Mesenchymal stem cell (in vitro differentiated cells and primary cell): ENCODE data around the gene LRRC74B.

Experiments
- DNase-seq: peaks from one replicate; pipeline ENCODE4 v3.0.0-alpha.2; 2013
- H2AFZ ChIP-seq: one replicate; pipeline ENCODE4 v1.6.1; 2013; ENCODE audit warnings: low read depth, mild to moderate bottlenecking, control low read depth, inconsistent platforms, low read length, moderate library complexity
- H2AK5ac ChIP-seq: 2 replicates; pipeline ENCODE4 v1.6.1; 2013; ENCODE audit warnings: low read length, moderate library complexity, mild to moderate bottlenecking, inconsistent platforms; ENCODE audit not compliant: severe bottlenecking
- H2BK120ac ChIP-seq: one replicate; pipeline ENCODE4 v1.6.1; 2013; ENCODE audit warnings: low read depth, mild to moderate bottlenecking, inconsistent platforms, low read length, moderate library complexity
- H2BK12ac ChIP-seq, 2 experiments: one replicate each; pipeline ENCODE4 v1.6.1; 2013; ENCODE audit warnings: inconsistent platforms in 2 of 2, low read length in 2 of 2, mild to moderate bottlenecking in 2 of 2, moderate library complexity in 2 of 2, control low read depth in 1 of 2
- H2BK15ac ChIP-seq: one replicate; pipeline ENCODE4 v1.6.1; 2013; ENCODE audit warnings: mild to moderate bottlenecking, low read depth, inconsistent platforms; ENCODE audit not compliant: poor library complexity, severe bottlenecking
- H2BK5ac ChIP-seq: 2 replicates; pipeline ENCODE4 v1.6.1; 2013; ENCODE audit warnings: low read depth, mild to moderate bottlenecking, low read length, control low read depth, inconsistent platforms; ENCODE audit not compliant: poor library complexity, severe bottlenecking
- H3K14ac ChIP-seq, 2 experiments: one replicate each; pipeline ENCODE4 v1.6.1; 2013; ENCODE audit warnings: inconsistent platforms in 2 of 2, low read length in 2 of 2, control low read depth in 1 of 2, mild to moderate bottlenecking in 1 of 2, moderate library complexity in 1 of 2
- H3K18ac ChIP-seq, 2 experiments: one replicate each; pipeline ENCODE4 v1.6.1; 2013; ENCODE audit warnings: inconsistent platforms in 2 of 2, low read length in 2 of 2, control low read depth in 1 of 2, low read depth in 1 of 2, mild to moderate bottlenecking in 1 of 2
- H3K23ac ChIP-seq, 2 experiments: one replicate each; pipeline ENCODE4 v1.6.1; 2013; ENCODE audit warnings: inconsistent platforms in 2 of 2, low read length in 2 of 2, mild to moderate bottlenecking in 2 of 2, moderate library complexity in 2 of 2, control low read depth in 1 of 2
- H3K27ac ChIP-seq: 2 replicates; pipeline ENCODE4 v1.5.1; 2013; ENCODE audit warnings: mild to moderate bottlenecking, moderate library complexity, low read length, control low read depth, inconsistent platforms; ENCODE audit not compliant: poor library complexity, severe bottlenecking
- H3K27me3 ChIP-seq, 2 experiments: 2 replicates each; pipeline versions ENCODE4 v1.6.1 to v1.7.0; 2013; ENCODE audit warnings: low read length in 2 of 2, mild to moderate bottlenecking in 2 of 2, moderate library complexity in 2 of 2, control low read depth in 1 of 2, inconsistent platforms in 1 of 2; ENCODE audit not compliant: control insufficient read depth in 1 of 2, insufficient read depth in 1 of 2
- H3K36me3 ChIP-seq, 2 experiments: 2 replicates each; pipeline versions ENCODE4 v1.6.1 to v1.7.0; 2013; ENCODE audit warnings: low read length in 2 of 2, control low read depth in 1 of 2, inconsistent platforms in 1 of 2, low read depth in 1 of 2, mild to moderate bottlenecking in 1 of 2; ENCODE audit not compliant: insufficient read depth in 2 of 2, control insufficient read depth in 1 of 2
- H3K4ac ChIP-seq, 2 experiments: one replicate each; pipeline ENCODE4 v1.6.1; 2013; ENCODE audit warnings: inconsistent platforms in 2 of 2, low read length in 2 of 2, mild to moderate bottlenecking in 2 of 2, moderate library complexity in 2 of 2, control low read depth in 1 of 2, low read depth in 1 of 2
- H3K4me1 ChIP-seq: 2 replicates; pipeline ENCODE4 v1.6.1; 2013; ENCODE audit warnings: low read depth, low read length, control low read depth; ENCODE audit not compliant: control insufficient read depth, insufficient read depth
- H3K4me2 ChIP-seq: 2 replicates; pipeline ENCODE4 v1.6.1; 2013; ENCODE audit warnings: low read length, mild to moderate bottlenecking, inconsistent platforms; ENCODE audit not compliant: poor library complexity, severe bottlenecking
- H3K4me3 ChIP-seq, 2 experiments: 2 replicates each; pipeline versions ENCODE4 v1.5.1 to v1.7.0; 2013; ENCODE audit warnings: low read length in 2 of 2, mild to moderate bottlenecking in 2 of 2, control low read depth in 1 of 2, low read depth in 1 of 2; ENCODE audit not compliant: insufficient read depth in 1 of 2
- H3K79me1 ChIP-seq: replicated peaks from 2 replicates; pipeline ENCODE4 v1.6.1; 2013; ENCODE audit warnings: mild to moderate bottlenecking, control low read depth, low read length, inconsistent platforms; ENCODE audit not compliant: poor library complexity, severe bottlenecking
- H3K9ac ChIP-seq: 2 replicates; pipeline ENCODE4 v1.7.0; 2013; ENCODE audit warnings: mild to moderate bottlenecking, low read length, moderate library complexity
- H3K9me3 ChIP-seq: 2 replicates; pipeline ENCODE4 v1.7.0; 2013; ENCODE audit warnings: mild to moderate bottlenecking, low read length; ENCODE audit not compliant: control insufficient read depth
- H4K8ac ChIP-seq: one replicate; pipeline ENCODE4 v1.6.1; 2013; ENCODE audit warnings: inconsistent platforms, mild to moderate bottlenecking, low read length, moderate library complexity
- H4K91ac ChIP-seq: one replicate; pipeline ENCODE4 v1.6.1; 2013; ENCODE audit warnings: mild to moderate bottlenecking, low read length, inconsistent platforms
- WGBS: methylation state at CpG from one replicate; pipeline ENCODE4 v1.1.7; 2013; ENCODE audit warnings: mixed read lengths; 5-methylcytosine and 5-hydroxymethylcytosine counted together

Gene LRRC74B

GRCh38 chr22:20997536-20998257 lies 48.0 kb upstream of the LRRC74B start:
- no peak overlapping the region for H4K91ac ChIP-seq
- no peaks in the 10 kb centered on the region for H3K27me3 ChIP-seq
- H3K4ac ChIP-seq = no peak overlapping the region
- H2BK120ac ChIP-seq = no peak overlapping the region
- H3K9me3 ChIP-seq = no peaks in the 10 kb centered on the region
- no peak overlapping the region for H3K14ac ChIP-seq
- no peak for DNase-seq
- no peak overlapping the region for H3K4me2 ChIP-seq
- no peak overlapping the region for H2BK15ac ChIP-seq
- no peak overlapping the region for H2AK5ac ChIP-seq
- no peak overlapping the region for H3K23ac ChIP-seq
- no peak overlapping the region for H3K9ac ChIP-seq
- no peak overlapping the region for H3K18ac ChIP-seq
- no peak overlapping the region for H3K27ac ChIP-seq
- no peak overlapping the region for H2BK5ac ChIP-seq
- 92% methylated on average over 12 of the region's 13 CpGs for WGBS
- no peak overlapping the region for H2AFZ ChIP-seq
- no peak overlapping the region for H3K4me3 ChIP-seq
- peaks cover 25% of the 10 kb centered on the region for H3K4me1 ChIP-seq
- no peak overlapping the region for H4K8ac ChIP-seq
- peaks cover 66 to 80% of the 10 kb centered on the region in 2 experiments for H3K36me3 ChIP-seq
- H2BK12ac ChIP-seq = no peak overlapping the region
- H3K79me1 ChIP-seq = peaks cover 31% of the 10 kb centered on the region

DNA sequence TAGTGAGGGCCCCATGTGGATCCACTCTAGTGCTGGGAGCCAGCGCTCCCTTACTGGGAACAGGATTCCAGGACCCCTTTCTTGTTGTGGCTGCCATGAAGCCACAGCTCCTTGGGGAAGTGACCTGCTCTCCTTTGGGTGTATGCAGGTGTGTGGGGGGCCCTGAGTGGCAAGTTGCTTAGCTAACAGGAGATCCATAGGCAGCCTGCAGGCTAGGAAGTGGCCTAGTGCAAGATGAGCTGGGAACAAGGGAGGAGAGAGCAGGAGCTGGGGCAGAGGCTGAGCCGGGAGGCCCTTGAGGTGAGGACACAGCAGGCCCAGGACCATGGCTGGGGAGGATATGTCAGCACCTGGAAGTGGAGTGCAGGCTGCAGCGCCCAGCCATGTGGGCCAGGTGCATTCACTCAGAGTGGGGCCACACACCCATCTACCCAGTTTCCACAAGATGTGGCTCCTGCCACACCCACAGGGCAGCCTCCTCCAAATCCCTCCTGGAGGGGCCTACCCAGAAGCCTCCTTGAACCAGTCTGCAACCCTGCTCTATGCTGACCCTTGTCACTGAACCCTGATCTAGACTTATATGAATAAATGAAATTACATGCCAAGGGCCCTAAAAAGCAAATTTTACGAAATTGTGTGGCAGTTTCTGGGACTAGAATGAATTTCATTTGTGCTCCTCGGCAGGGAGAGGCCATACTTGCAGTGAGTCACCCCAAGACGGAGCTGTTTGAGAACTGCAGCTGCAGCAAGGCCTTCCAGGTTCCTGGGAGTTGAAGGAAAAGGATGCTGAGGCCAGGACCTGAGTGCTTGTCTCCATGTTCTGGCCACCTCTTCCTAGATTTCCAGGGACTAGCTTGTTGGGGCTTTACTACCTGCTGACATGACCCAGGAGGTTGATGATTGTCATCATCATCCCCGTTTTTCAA lies 47.1 kb upstream of the LRRC74B start:
- no peak overlapping the region for H2BK120ac ChIP-seq
- no peaks in the 10 kb centered on the region for H3K27me3 ChIP-seq
- no peak overlapping the region for H3K4ac ChIP-seq
- H2AFZ ChIP-seq = no peak overlapping the region
- 74% methylated on average over 6 of the region's 7 CpGs for WGBS
- no peak overlapping the region for H2BK5ac ChIP-seq
- peaks cover 34% of the 10 kb centered on the region for H3K79me1 ChIP-seq
- H2BK15ac ChIP-seq = no peak overlapping the region
- no peak overlapping the region for H3K4me3 ChIP-seq
- no peak overlapping the region for H3K4me2 ChIP-seq
- H2BK12ac ChIP-seq = no peak overlapping the region
- no peak overlapping the region for H3K23ac ChIP-seq
- H3K18ac ChIP-seq = no peak overlapping the region
- no peak overlapping the region for H4K91ac ChIP-seq
- H3K9ac ChIP-seq = peak overlapping the region; percentile 29
- no peak for DNase-seq
- H3K14ac ChIP-seq = no peak overlapping the region
- H4K8ac ChIP-seq = peak overlapping the region; percentile 27
- no peak overlapping the region for H3K27ac ChIP-seq
- peaks cover 61 to 70% of the 10 kb centered on the region in 2 experiments for H3K36me3 ChIP-seq
- H2AK5ac ChIP-seq = no peak overlapping the region
- peaks cover 32% of the 10 kb centered on the region for H3K4me1 ChIP-seq
- H3K9me3 ChIP-seq = no peaks in the 10 kb centered on the region

DNA sequence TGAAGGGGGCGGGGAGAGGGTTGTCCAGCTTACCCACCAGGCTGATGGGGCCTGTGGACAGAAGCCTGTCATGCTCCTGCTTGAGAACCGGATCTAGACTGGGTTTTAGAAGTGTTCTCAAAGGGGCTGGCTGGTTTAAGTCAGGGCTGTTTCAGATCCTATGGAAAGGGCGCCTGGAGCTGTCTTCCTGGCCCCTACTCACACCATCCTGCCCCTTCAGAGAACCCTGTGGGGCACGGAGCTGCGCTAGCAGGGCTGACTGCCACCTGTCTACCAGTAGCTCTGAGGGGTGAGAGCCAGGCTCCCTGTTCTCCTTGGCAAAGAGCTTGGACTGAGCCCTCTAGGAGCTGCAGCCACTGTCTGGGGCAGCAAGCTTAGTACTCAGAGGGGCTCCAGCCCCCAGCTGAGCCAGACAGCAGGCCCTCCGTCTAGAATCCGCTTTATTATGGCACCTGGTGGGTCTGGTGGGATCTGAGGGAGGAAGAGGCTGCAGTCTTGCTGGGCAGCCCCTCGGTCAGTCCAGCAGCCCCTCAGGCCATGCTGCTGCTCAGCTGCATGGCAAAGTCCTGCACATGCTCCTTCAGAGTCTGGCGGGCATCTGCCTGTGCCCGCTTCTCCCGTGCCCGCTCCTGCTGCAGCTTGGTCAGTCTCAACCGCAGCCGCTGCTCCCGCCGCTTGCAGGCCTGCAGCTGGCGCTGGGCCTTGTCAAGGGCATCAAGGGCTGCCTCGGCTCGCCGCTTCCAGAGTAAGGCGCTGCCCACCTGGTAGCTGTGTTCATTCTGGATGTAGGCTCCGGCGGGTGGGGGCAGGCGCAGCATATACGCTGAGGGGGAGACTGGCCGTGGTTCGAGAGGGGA lies 46.2 kb upstream of the LRRC74B start:
- no peak overlapping the region for H3K23ac ChIP-seq
- peaks cover 36% of the 10 kb centered on the region for H3K79me1 ChIP-seq
- 95% methylated on average over 27 of the region's 27 CpGs for WGBS
- peak overlapping the region; percentile 51 for H4K8ac ChIP-seq
- H2AFZ ChIP-seq = no peak overlapping the region
- no peak overlapping the region for H3K18ac ChIP-seq
- DNase-seq = no peak
- H3K27ac ChIP-seq = no peak overlapping the region
- no peak overlapping the region for H2BK5ac ChIP-seq
- no peak overlapping the region for H3K4me2 ChIP-seq
- no peaks in the 10 kb centered on the region for H3K9me3 ChIP-seq
- H4K91ac ChIP-seq = no peak overlapping the region
- no peaks in the 10 kb centered on the region for H3K27me3 ChIP-seq
- no peak overlapping the region for H2BK120ac ChIP-seq
- H3K14ac ChIP-seq = no peak overlapping the region
- peak overlapping the region; percentile 99 for H3K9ac ChIP-seq
- H3K4me1 ChIP-seq = peaks cover 34% of the 10 kb centered on the region
- peak overlapping the region in 1 of 2 experiments; percentile 90 for H3K4me3 ChIP-seq
- H3K36me3 ChIP-seq = peaks cover 61% of the 10 kb centered on the region in 2 experiments
- H2BK12ac ChIP-seq = peak overlapping the region; percentile 10 to 57
- no peak overlapping the region for H2BK15ac ChIP-seq
- H2AK5ac ChIP-seq = no peak overlapping the region
- no peak overlapping the region for H3K4ac ChIP-seq
